AG09309 (cell line): Measurements from ENCODE around the gene MAD1L1.
"Not testable (repeated sequence)": the region's sequence is repeated elsewhere in the genome, so short reads cannot be mapped to it uniquely, and the experiment has no call there.

Experiments
- DNase-seq: peaks from one replicate; pipeline ENCODE4 v3.0.0-alpha.2; 2010; ENCODE audit warnings: low read depth
- H3K4me3 ChIP-seq: 2 replicates; pipeline ENCODE4 v1.5.1; 2011; ENCODE audit warnings: mild to moderate bottlenecking, low read depth, low read length, moderate library complexity; ENCODE audit not compliant: control insufficient read depth
- CTCF ChIP-seq: IDR thresholded peaks from 2 replicates; pipeline ENCODE4 v1.5.1; 2011; ENCODE audit warnings: mild to moderate bottlenecking, low read depth, low read length, inconsistent platforms; ENCODE audit not compliant: insufficient read depth, control insufficient read depth; ENCODE audit errors: missing control alignments

Gene MAD1L1

DNA sequence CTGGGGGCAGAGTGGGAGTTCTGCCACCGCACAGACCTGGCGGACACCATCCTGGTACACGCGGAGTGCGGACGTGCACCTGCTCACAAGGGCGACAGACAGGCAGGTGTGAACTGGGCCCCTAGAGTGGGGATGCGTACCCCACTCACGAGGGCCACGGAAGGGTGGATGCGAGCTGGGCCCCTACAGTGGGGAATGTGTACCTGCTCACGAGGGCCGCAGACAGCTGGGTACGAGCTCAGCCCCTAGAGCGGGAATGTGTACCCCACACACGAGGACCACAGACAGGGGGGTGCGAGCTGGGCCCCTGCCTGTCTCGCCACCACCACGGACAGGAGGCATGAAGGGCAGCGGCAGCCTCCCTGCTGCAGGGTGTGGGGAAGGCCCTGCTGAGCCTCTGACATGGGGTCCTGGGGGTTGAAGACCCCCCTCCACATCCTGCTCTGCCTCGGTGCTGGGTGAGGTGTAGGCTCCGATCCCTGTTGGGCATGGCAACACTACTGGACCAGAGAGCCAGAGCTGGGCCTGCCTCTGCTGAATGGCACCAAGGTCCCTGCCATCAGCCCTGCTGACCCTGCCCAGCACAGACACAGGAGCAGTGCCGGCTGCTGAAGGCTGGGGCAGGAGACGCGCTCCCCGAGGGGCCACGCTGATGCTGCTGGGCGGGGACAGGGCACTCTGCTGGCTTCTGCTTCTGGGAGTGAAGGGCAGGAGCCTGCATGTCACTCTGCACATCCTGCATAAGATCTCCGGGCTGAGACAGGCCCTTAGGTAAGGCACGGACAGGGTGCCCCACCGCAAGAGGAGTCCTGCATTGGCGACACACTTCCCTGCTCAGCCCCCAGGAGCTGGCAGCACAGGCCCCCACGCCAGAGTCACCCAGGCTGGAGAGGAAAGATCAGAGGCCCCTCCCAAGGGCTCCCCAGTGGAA is 259.2 kb downstream of the MAD1L1 start:
- no peak overlapping the region for H3K4me3 ChIP-seq
- TF ChIP-seq CTCF: no peak
- no peak for DNase-seq

DNA sequence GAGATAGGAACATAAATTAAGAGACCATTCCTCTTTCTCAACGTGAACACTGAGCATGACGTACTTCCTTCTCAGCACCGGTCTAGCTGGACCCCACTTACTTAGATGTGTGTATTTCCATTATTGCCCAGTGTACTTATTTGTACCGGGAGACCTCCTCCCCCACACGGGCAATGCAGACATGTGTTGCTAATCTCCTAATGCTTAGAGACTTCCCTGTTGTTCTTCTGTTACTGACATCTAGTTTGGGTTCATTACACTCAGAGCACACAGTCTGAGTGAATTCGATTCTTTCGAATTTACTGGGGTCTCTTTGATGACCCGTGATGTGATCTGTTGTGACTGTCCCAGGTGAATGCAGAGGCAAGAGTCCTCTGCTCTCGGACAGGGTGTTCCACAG is 260.0 kb downstream of the MAD1L1 start:
- no peak for DNase-seq
- H3K4me3 ChIP-seq: no peak overlapping the region
- no peak for TF ChIP-seq CTCF

DNA sequence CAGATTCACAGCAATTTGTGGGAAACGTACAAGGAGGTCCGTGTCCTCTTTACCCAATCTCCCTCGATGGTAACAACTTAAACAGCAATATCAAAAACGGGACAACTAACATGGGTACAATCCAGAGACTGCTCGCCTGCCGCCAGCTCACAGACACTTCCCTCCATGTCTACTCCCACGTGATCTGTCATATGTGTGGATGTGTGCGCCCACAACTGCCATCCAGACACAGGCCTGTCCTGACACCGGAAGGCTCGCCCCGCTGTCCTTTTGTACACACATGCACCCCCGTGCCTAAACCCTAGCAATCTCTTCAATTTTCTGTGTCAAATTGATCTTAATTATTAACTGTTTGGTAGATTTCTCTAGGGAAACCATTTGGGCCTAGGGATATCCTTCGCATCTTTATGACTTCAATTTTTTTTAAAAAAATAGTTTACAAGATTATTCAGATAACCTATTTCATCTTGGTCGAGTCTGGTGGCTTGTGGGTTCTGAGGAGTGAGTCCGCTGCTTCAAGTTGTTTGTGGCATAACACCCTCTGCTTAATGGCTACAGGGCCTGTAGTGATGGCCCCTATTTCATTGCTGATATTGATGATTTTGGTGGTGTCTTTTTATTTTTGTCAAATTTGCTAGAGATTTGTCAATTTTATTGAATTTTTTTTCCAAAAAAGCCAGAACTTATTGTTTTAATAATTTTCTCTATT is 260.6 kb downstream of the MAD1L1 start:
- no peak for DNase-seq
- no peak overlapping the region for H3K4me3 ChIP-seq
- TF ChIP-seq CTCF: no peak

- no peak for DNase-seq
- TF ChIP-seq CTCF: no peak
- H3K4me3 ChIP-seq: no peak overlapping the region
These were observed 261.9 kb downstream of the MAD1L1 start for GRCh38 chr7:1970895-1971294.

DNA sequence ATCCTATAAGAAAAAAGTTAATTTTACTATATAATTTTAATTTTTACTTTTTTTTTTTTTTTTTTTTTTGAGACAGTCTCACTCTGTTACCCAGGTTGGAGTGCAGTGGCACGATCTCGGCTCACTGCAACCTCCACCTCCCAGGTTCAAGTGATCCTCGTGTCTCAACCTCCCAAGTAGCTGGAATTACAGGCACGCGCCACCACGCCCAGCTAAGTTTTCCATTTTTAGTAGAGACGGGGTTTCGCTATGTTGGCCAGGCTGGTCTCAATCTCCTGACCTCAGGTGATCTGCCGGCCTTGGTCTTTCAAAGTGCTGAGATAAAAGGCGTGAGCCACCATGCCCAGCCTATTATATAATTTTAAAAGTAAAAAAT is 262.5 kb downstream of the MAD1L1 start:
- DNase-seq, H3K4me3 ChIP-seq: not testable (repeated sequence)

GRCh38 chr7:1969459-1970284 is 263.1 kb downstream of the MAD1L1 start:
- TF ChIP-seq CTCF: no peak
- no peak for DNase-seq
- H3K4me3 ChIP-seq: no peak overlapping the region
